Osteocyte (in vitro differentiated cells): ENCODE data around the gene SMIM35. TPM values are rescaled to one million over a fixed set of nuclear protein-coding genes. Genes with fewer than 3 reads are reported as not detected.

Experiments used
- DNase-seq: peaks from one replicate; pipeline ENCODE4 v3.0.0; 2021; ENCODE audit warnings: mixed read lengths; ENCODE audit not compliant: unreplicated experiment; ENCODE audit errors: extremely low spot score
- H3K27ac Mint-ChIP-seq: one replicate; pipeline ENCODE4 v1.8.0; 2021; ENCODE audit warnings: mild to moderate bottlenecking, mixed read lengths; ENCODE audit not compliant: unreplicated experiment
- H3K27me3 Mint-ChIP-seq: one replicate; pipeline ENCODE4 v1.8.0; 2021; ENCODE audit warnings: mixed read lengths; ENCODE audit not compliant: unreplicated experiment
- H3K36me3 Mint-ChIP-seq: one replicate; pipeline ENCODE4 v1.8.0; 2021; ENCODE audit warnings: mixed read lengths; ENCODE audit not compliant: unreplicated experiment
- H3K4me1 Mint-ChIP-seq: one replicate; pipeline ENCODE4 v1.8.0; 2021; ENCODE audit warnings: mixed read lengths; ENCODE audit not compliant: unreplicated experiment
- H3K4me3 Mint-ChIP-seq: one replicate; pipeline ENCODE4 v1.8.0; 2021; ENCODE audit warnings: mild to moderate bottlenecking, moderate library complexity, mixed read lengths; ENCODE audit not compliant: unreplicated experiment
- H3K9me3 Mint-ChIP-seq: one replicate; pipeline ENCODE4 v1.8.0; 2021; ENCODE audit warnings: mixed read lengths; ENCODE audit not compliant: unreplicated experiment
- total RNA-seq: library from RNA; stranded (reverse); gene quantifications from 2 replicates; pipeline ENCODE4 v1.2.1, GENCODE V29; 2021
- TF ChIP-seq, protein P1 (sequence below): fragments of 200-600 bp; sonication (generic); IDR thresholded peaks from 2 replicates; pipeline ENCODE4 v1.5.0; 2021; ENCODE audit warnings: antibody characterized with exemption, mild to moderate bottlenecking, moderate library complexity

SMIM35 gene
- total RNA-seq, 1 donor from 2014 or later = not detected

- peaks cover 14% of the 10 kb centered on the region for H3K27me3 Mint-ChIP-seq
- DNase-seq = no peak
- TF ChIP-seq, protein P1, sequence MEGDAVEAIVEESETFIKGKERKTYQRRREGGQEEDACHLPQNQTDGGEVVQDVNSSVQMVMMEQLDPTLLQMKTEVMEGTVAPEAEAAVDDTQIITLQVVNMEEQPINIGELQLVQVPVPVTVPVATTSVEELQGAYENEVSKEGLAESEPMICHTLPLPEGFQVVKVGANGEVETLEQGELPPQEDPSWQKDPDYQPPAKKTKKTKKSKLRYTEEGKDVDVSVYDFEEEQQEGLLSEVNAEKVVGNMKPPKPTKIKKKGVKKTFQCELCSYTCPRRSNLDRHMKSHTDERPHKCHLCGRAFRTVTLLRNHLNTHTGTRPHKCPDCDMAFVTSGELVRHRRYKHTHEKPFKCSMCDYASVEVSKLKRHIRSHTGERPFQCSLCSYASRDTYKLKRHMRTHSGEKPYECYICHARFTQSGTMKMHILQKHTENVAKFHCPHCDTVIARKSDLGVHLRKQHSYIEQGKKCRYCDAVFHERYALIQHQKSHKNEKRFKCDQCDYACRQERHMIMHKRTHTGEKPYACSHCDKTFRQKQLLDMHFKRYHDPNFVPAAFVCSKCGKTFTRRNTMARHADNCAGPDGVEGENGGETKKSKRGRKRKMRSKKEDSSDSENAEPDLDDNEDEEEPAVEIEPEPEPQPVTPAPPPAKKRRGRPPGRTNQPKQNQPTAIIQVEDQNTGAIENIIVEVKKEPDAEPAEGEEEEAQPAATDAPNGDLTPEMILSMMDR = no peak
- no peaks in the 10 kb centered on the region for H3K9me3 Mint-ChIP-seq
- H3K4me1 Mint-ChIP-seq = no peaks in the 10 kb centered on the region
- H3K4me3 Mint-ChIP-seq = no peak overlapping the region
- no peaks in the 10 kb centered on the region for H3K36me3 Mint-ChIP-seq
- H3K27ac Mint-ChIP-seq = no peak overlapping the region
Observed at GRCh38 chr11:118108513-118108912, 21.8 kb upstream of the SMIM35 start.

- no peak for DNase-seq
- H3K9me3 Mint-ChIP-seq = no peaks in the 10 kb centered on the region
- no peak overlapping the region for H3K4me3 Mint-ChIP-seq
- H3K27me3 Mint-ChIP-seq = peaks cover 15% of the 10 kb centered on the region
- H3K36me3 Mint-ChIP-seq = no peaks in the 10 kb centered on the region
- TF ChIP-seq, protein P1 = no peak
- H3K27ac Mint-ChIP-seq = no peak overlapping the region
- no peaks in the 10 kb centered on the region for H3K4me1 Mint-ChIP-seq
Observed at GRCh38 chr11:118106789-118107335, 20.1 kb upstream of the SMIM35 start.

- H3K36me3 Mint-ChIP-seq = no peaks in the 10 kb centered on the region
- no peak for DNase-seq
- H3K27me3 Mint-ChIP-seq = peaks cover 19% of the 10 kb centered on the region
- TF ChIP-seq, protein P1 = no peak
- no peak overlapping the region for H3K4me3 Mint-ChIP-seq
- no peaks in the 10 kb centered on the region for H3K9me3 Mint-ChIP-seq
- H3K27ac Mint-ChIP-seq = no peak overlapping the region
- H3K4me1 Mint-ChIP-seq = no peaks in the 10 kb centered on the region
Observed at GRCh38 chr11:118105657-118106305, 19.0 kb upstream of the SMIM35 start.

GRCh38 chr11:118104491-118104890 is 17.7 kb upstream of the SMIM35 start:
- Mint-ChIP-seq H3K27ac (no peak overlapping the region), H3K36me3 (no peaks in the 10 kb centered on the region), H3K27me3 (peaks cover 19% of the 10 kb centered on the region), H3K4me1 (no peaks in the 10 kb centered on the region), H3K4me3 (no peak overlapping the region), H3K9me3 (no peaks in the 10 kb centered on the region)
- DNase-seq = no peak
- TF ChIP-seq, protein P1 = no peak

DNA sequence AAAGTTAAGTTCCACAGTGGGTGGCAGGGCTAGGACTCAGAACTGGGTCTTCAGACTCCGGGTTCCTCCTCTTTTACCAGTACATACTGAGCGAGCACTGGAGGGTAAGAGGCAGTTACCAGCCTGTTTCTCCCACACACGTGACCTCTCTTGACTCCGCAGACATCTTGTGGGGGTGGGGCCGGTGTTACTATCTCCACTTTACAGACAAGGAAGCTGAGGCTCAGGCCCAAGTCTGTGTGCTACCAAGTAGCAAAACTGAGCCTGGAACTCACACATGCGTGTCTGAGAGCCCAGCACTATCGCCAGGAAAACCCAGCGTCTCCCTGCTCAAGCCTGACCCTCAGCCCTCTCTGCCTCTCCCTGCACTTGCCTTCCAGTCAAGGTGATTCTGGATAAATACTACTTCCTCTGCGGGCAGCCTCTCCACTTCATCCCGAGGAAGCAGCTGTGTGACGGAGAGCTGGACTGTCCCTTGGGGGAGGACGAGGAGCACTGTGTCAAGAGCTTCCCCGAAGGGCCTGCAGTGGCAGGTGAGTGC is 16.0 kb upstream of the SMIM35 start:
- Mint-ChIP-seq H3K4me3 (no peak overlapping the region), H3K9me3 (no peaks in the 10 kb centered on the region), H3K4me1 (no peaks in the 10 kb centered on the region), H3K27ac (no peak overlapping the region), H3K36me3 (no peaks in the 10 kb centered on the region), H3K27me3 (peaks cover 23% of the 10 kb centered on the region)
- DNase-seq = no peak
- TF ChIP-seq, protein P1 = no peak
